Adrenal gland (tissue), 12 donors: ENCODE data around the gene NT5C3A. TPM values are rescaled to one million over a fixed set of nuclear protein-coding genes. Genes with fewer than 3 reads are reported as not detected.

Source experiments
- DNase-seq, 7 donors: peaks; one replicate each; pipeline ENCODE4 v3.0.0-alpha.2; 2019 to 2020
- H3K27ac ChIP-seq, 5 donors: fragments of 200-600 bp; sonication (generic) in 4 of 5; 1 replicate in 3 of 5; 2 replicates in 2 of 5; pipeline versions ENCODE4 v1.5.1 to v1.8.0; 2016 to 2020; ENCODE audit warnings: mild to moderate bottlenecking in 1 of 5
- H3K27me3 ChIP-seq: fragments of 200-600 bp; 2 replicates; pipeline ENCODE4 v1.8.0; 2021
- H3K36me3 ChIP-seq, 2 donors: fragments of 200-600 bp; replicated peaks in 1 of 2; 1 replicate in 1 of 2; 2 replicates in 1 of 2; pipeline versions ENCODE4 v1.5.1 to v1.8.0; 2018 to 2022
- H3K4me1 ChIP-seq, 2 donors: fragments of 200-600 bp; replicated peaks in 1 of 2; 1 replicate in 1 of 2; 2 replicates in 1 of 2; pipeline versions ENCODE4 v1.5.1 to v1.8.0; 2018 to 2021
- H3K4me3 ChIP-seq, 4 donors: fragments of 200-600 bp; sonication (generic) in 3 of 4; one replicate each; pipeline ENCODE4 v1.5.1; 2016 to 2018
- H3K9me3 ChIP-seq, 3 donors: fragments of 200-600 bp; sonication (generic) in 1 of 3; replicated peaks in 1 of 3; 1 replicate in 2 of 3; 2 replicates in 1 of 3; pipeline versions ENCODE4 v1.5.1 to v1.8.0; 2016 to 2021
- CTCF ChIP-seq, 6 experiments: fragments of 450-650 bp in 4 of 6; fragments of 200-600 bp in 2 of 6; sonication (generic) in 1 of 6; IDR thresholded peaks; 1 replicate in 5 of 6; 2 replicates in 1 of 6; pipeline versions ENCODE4 v1.5.1 to v1.8.0; 2016 to 2021; ENCODE audit warnings: antibody characterized with exemption in 6 of 6, mild to moderate bottlenecking in 2 of 6, moderate library complexity in 1 of 6
- POLR2A ChIP-seq, 2 donors: fragments of 450-650 bp; IDR thresholded peaks; one replicate each; pipeline ENCODE4 v1.6.1; 2017; ENCODE audit warnings: antibody characterized with exemption in 2 of 2, mild to moderate bottlenecking in 2 of 2, moderate library complexity in 1 of 2
- WGBS, 4 donors: extraction: QIAGEN DNeasy Blood & Tissue Kit in 2 of 4; methylation state at CpG; one replicate each; pipeline versions ENCODE4 v1.1.5 to v1.1.7; 2013 to 2017; 5-methylcytosine and 5-hydroxymethylcytosine counted together
- intact Hi-C, 2 donors: fragments of 100-400 bp; cut with DNase I; formaldehyde crosslinking; loops; one replicate each; pipeline versions ENCODE4 v1.14.1 to v1.15.0; 2022 to 2023
- polyA plus RNA-seq, 3 donors: library from polyadenylated mRNA; stranded (reverse); fragments of 200-250 nt in 2 of 3; fragments of 350-450 nt in 1 of 3; fragmentation: Illumina TruSeq in 1 of 3; extraction: RNeasy Lipid Tissue Mini Kit (QIAGEN cat#74804) in 1 of 3; gene quantifications; one replicate each; pipeline ENCODE4 v1.2.3, GENCODE V29; 2013 to 2014
- total RNA-seq, 9 donors: library from RNA; depleted of rRNA in 4 of 9; stranded (reverse); fragments of >200 nt in 4 of 9; fragments of 120-200 nt in 1 of 9; fragmentation: NEBNext Ultra II Directional in 1 of 9; extraction: Animal tissue kit (Norgen Biotek cat#: 25700) in 1 of 9; gene quantifications; one replicate each; pipeline versions ENCODE4 v1.1.0 to v1.2.4, GENCODE V29; 2013 to 2023
- donor health status: healthy with polysubstance abuse.
- donor health status: Bipolar disorder and iron deficiency.
- donor health status: DM: yes; HTN: yes; CAD: no.
- donor health status: DM: no; HTN: no; CAD: no.
- donor health status: DM: no; HTN: no; CAD: no.
- donor health status: DM: yes; HTN: yes; CAD: no.

Gene NT5C3A
- total and polyA plus RNA-seq, 12 donors, result 10.0 to 65.5 (median 22.6) TPM

- intact Hi-C loops, result no loop called here
- Histone ChIP-seq H3K9me3 (no peaks in the 10 kb centered on the region), H3K36me3 (no peaks in the 10 kb centered on the region), H3K4me1 (peaks cover 0 to 4% of the 10 kb centered on the region in 2 donors), H3K4me3 (no peak overlapping the region), H3K27me3 (no peaks in the 10 kb centered on the region), H3K27ac (no peak overlapping the region)
- DNase-seq, result no peak
- WGBS, 4 donors, result 64 to 75% (median 66%) methylated on average over 3 of the region's 3 CpGs
- TF ChIP-seq CTCF (IDR thresholded peaks at IDR 0.05) (no peak), POLR2A (IDR thresholded peaks at IDR 0.05) (no peak)
These were observed 14.2 kb upstream of the NT5C3A start for GRCh38 chr7:33076737-33077136.

DNA sequence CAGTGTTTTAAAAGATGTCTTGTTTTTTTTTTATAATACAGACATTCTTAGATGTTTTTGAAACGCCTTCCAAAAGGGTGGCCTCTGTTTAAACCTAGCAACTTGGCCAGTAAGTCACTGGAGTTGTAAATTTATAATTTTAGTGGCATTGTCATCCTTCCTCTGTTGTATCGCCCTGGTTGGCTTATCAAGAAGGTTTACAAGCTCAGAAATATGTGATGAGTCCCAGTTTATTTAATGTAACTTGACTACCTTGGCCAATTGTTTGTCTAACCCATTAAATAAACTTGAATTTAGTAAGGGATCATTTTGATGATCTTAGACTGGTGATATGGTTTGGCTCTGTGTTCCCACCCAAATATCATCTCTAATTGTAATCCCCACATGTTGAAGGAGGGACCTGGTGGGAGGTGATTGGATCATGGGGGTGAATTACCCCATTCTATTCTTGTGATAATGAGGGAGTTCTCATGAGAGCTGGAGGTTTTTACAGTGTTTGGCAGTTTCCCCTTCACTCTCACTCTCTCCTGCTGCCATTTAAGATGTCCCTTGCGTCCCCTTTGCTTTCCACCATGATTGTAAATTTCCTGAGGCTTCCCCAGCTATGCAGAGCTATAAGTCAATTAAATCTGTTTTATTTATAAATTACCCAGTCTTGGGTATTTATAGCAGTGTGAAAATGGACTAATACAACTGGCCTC lies 13.4 kb upstream of the NT5C3A start:
- 72 to 80% (median 77%) methylated on average over 3 of the region's 3 CpGs for WGBS, 4 donors
- DNase-seq, result no peak
- Histone ChIP-seq H3K36me3 (no peaks in the 10 kb centered on the region), H3K9me3 (no peaks in the 10 kb centered on the region), H3K4me3 (no peak overlapping the region), H3K27me3 (no peaks in the 10 kb centered on the region), H3K4me1 (peaks cover 0 to 4% of the 10 kb centered on the region in 2 donors), H3K27ac (no peak overlapping the region)
- intact Hi-C loops, result no loop called here
- TF ChIP-seq POLR2A (IDR thresholded peaks at IDR 0.05) (no peak), CTCF (IDR thresholded peaks at IDR 0.05) (no peak)

GRCh38 chr7:33073243-33073642 lies 10.7 kb upstream of the NT5C3A start:
- intact Hi-C loops, result no loop called here
- Histone ChIP-seq H3K9me3 (peaks cover 0 to 9% (median 0%) of the 10 kb centered on the region in 3 donors), H3K4me3 (no peak overlapping the region), H3K4me1 (peaks cover 0 to 4% of the 10 kb centered on the region in 2 donors), H3K27ac (no peak overlapping the region), H3K27me3 (no peaks in the 10 kb centered on the region), H3K36me3 (no peaks in the 10 kb centered on the region)
- 85 to 93% (median 88%) methylated on average over 4 of the region's 4 CpGs for WGBS, 4 donors
- no peak for DNase-seq
- TF ChIP-seq CTCF (IDR thresholded peaks at IDR 0.05) (no peak), POLR2A (IDR thresholded peaks at IDR 0.05) (no peak)

DNA sequence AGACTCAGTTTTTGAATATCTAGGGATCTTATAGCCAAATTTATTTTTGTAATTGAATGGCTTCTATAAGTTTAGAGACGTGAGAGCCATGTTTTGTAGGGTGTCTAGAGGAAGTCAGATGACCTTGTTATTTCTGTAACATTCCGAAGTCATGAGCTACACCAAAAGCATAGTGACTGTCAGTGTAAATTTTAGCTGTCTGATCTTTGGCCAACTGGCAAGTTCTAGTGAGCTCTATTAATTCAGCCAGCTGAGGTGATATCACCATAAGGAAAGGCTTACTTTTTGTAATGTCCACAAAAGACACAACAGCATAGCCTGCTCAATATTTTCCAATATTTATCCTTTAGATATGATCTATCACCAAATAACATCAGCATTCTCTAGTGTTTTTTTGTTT lies 9.9 kb upstream of the NT5C3A start:
- Histone ChIP-seq H3K27ac (no peak overlapping the region), H3K36me3 (no peaks in the 10 kb centered on the region), H3K27me3 (no peaks in the 10 kb centered on the region), H3K4me3 (no peak overlapping the region), H3K9me3 (peaks cover 0 to 9% (median 0%) of the 10 kb centered on the region in 3 donors), H3K4me1 (peaks cover 0 to 4% of the 10 kb centered on the region in 2 donors)
- intact Hi-C loops, result no loop called here
- 12 to 19% (median 16%) methylated on average over 2 of the region's 2 CpGs for WGBS, 4 donors
- peak in 5 of 7 donors; percentile 24 to 53 (median 35) for DNase-seq
- no peak for TF ChIP-seq POLR2A (IDR thresholded peaks at IDR 0.05)

GRCh38 chr7:33070831-33071230 lies 8.3 kb upstream of the NT5C3A start:
- intact Hi-C loops, result no loop called here
- DNase-seq, result no peak
- Histone ChIP-seq H3K36me3 (no peaks in the 10 kb centered on the region), H3K27ac (no peak overlapping the region), H3K27me3 (no peaks in the 10 kb centered on the region), H3K9me3 (peaks cover 0 to 13% (median 0%) of the 10 kb centered on the region in 3 donors), H3K4me1 (peaks cover 0 to 4% of the 10 kb centered on the region in 2 donors), H3K4me3 (no peak overlapping the region)
- 58 to 77% (median 72%) methylated on average over 6 of the region's 6 CpGs for WGBS, 4 donors
- TF ChIP-seq POLR2A (IDR thresholded peaks at IDR 0.05), result no peak
- no peak for TF ChIP-seq CTCF (IDR thresholded peaks at IDR 0.05)
